ENCODE measurements around the gene TMEM163. TPM values are rescaled to one million over a fixed set of nuclear protein-coding genes. Genes with fewer than 3 reads are reported as not detected.

The TMEM163 gene
- total RNA-seq, 1 experiment from 2014 or later = 4.1 TPM

DNA sequence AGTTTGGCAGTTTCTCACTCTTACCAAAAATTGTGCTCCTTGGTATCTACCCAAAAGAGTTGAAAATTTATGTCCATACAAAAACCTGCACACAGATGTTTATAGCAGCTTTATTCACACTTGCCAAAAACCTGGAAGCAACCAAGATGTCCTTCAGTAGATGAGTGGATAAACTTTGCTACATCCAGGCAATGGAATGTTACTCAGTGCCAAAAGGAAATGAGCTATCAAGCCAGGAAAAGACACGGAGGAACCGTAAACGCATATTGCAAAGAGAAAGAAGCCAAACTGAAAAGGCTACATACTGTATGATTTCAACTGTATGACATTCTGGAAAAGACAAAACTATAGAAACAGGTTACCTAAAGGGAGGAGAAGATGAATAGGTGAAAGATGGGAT lies 36.1 kb downstream of the TMEM163 start:
- no peak overlapping the region for H3K27ac Mint-ChIP-seq (ENCODE audit: unreplicated experiment)
- no peaks in the 10 kb centered on the region for H3K36me3 Mint-ChIP-seq (ENCODE audit: insufficient read depth, unreplicated experiment)
- no peaks in the 10 kb centered on the region for H3K4me1 ChIP-seq
- ChIA-PET POLR2A (no interaction called here), CTCF (no interaction called here)
- BruUV-seq (replicated peaks) = no TSS peak
- no peak overlapping the region for H3K4me3 Mint-ChIP-seq (ENCODE audit: unreplicated experiment)
- H3K27me3 ChIP-seq (replicated peaks; ENCODE audit: control insufficient read depth, insufficient read depth, low read length) = no peaks in the 10 kb centered on the region
- no peaks in the 10 kb centered on the region for H3K36me3 ChIP-seq (ENCODE audit: control insufficient read depth, insufficient read depth, low read length)
- DNase-seq = no peak
- no peaks in the 10 kb centered on the region for H3K4me1 Mint-ChIP-seq (ENCODE audit: low read depth, unreplicated experiment)
- no peaks in the 10 kb centered on the region for H3K9me3 Mint-ChIP-seq (ENCODE audit: unreplicated experiment)
- intact Hi-C loops (cut with micrococcal nuclease; ENCODE audit: unreplicated experiment) = loop anchor here (1.0 kb wide), 1 partner anchor 16 kb away; no protein-coding TSS in a partner anchor
- TF ChIP-seq, protein P1, sequence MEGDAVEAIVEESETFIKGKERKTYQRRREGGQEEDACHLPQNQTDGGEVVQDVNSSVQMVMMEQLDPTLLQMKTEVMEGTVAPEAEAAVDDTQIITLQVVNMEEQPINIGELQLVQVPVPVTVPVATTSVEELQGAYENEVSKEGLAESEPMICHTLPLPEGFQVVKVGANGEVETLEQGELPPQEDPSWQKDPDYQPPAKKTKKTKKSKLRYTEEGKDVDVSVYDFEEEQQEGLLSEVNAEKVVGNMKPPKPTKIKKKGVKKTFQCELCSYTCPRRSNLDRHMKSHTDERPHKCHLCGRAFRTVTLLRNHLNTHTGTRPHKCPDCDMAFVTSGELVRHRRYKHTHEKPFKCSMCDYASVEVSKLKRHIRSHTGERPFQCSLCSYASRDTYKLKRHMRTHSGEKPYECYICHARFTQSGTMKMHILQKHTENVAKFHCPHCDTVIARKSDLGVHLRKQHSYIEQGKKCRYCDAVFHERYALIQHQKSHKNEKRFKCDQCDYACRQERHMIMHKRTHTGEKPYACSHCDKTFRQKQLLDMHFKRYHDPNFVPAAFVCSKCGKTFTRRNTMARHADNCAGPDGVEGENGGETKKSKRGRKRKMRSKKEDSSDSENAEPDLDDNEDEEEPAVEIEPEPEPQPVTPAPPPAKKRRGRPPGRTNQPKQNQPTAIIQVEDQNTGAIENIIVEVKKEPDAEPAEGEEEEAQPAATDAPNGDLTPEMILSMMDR (IDR thresholded peaks at IDR 0.05; ENCODE audit: insufficient read depth in 1 of 2, low read depth in 1 of 2, low read length in 1 of 2, severe bottlenecking in 1 of 2, unreplicated experiment in 1 of 2) = no peak
- no peak overlapping the region for H3K4me3 ChIP-seq (ENCODE audit: low read depth, low read length)
- H3K27me3 Mint-ChIP-seq (ENCODE audit: insufficient read depth, unreplicated experiment) = peaks cover 6% of the 10 kb centered on the region
- no peaks in the 10 kb centered on the region for H3K9me3 ChIP-seq

DNA sequence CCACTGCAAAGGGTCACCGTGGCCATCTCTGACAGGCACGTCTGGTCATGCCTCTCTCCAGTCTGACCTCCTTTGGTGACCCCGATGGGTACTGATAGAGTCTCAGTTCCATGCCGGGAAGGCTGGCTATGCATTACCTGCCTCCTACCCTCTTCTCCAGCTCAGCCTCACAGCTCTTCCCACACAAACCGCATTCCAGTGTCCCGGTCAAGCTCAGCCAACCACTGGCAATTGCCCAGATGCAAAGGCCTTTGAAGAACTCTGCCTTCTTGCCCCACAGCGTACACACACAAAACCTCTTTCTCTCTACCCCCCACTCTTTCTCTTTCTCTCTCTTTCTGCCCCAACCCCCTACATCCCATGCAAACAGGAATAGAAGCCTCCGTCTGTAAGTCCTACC lies 37.6 kb downstream of the TMEM163 start:
- Mint-ChIP-seq H3K9me3 (ENCODE audit: unreplicated experiment) (no peaks in the 10 kb centered on the region), H3K4me3 (ENCODE audit: unreplicated experiment) (no peak overlapping the region), H3K4me1 (ENCODE audit: low read depth, unreplicated experiment) (no peaks in the 10 kb centered on the region), H3K36me3 (ENCODE audit: insufficient read depth, unreplicated experiment) (no peaks in the 10 kb centered on the region), H3K27ac (ENCODE audit: unreplicated experiment) (no peak overlapping the region), H3K27me3 (ENCODE audit: insufficient read depth, unreplicated experiment) (peaks cover 8% of the 10 kb centered on the region)
- no peak for DNase-seq
- intact Hi-C loops (cut with micrococcal nuclease; ENCODE audit: unreplicated experiment) = no loop called here
- no peaks in the 10 kb centered on the region for H3K36me3 ChIP-seq (ENCODE audit: control insufficient read depth, insufficient read depth, low read length)
- ChIA-PET POLR2A (no interaction called here), CTCF (no interaction called here)
- TF ChIP-seq, protein P1 (IDR thresholded peaks at IDR 0.05; ENCODE audit: insufficient read depth in 1 of 2, low read depth in 1 of 2, low read length in 1 of 2, severe bottlenecking in 1 of 2, unreplicated experiment in 1 of 2) = no peak
- no peaks in the 10 kb centered on the region for H3K4me1 ChIP-seq
- no peak overlapping the region for H3K4me3 ChIP-seq (ENCODE audit: low read depth, low read length)
- H3K9me3 ChIP-seq = no peaks in the 10 kb centered on the region
- no TSS peak for BruUV-seq (replicated peaks)
- no peaks in the 10 kb centered on the region for H3K27me3 ChIP-seq (replicated peaks; ENCODE audit: control insufficient read depth, insufficient read depth, low read length)

DNA sequence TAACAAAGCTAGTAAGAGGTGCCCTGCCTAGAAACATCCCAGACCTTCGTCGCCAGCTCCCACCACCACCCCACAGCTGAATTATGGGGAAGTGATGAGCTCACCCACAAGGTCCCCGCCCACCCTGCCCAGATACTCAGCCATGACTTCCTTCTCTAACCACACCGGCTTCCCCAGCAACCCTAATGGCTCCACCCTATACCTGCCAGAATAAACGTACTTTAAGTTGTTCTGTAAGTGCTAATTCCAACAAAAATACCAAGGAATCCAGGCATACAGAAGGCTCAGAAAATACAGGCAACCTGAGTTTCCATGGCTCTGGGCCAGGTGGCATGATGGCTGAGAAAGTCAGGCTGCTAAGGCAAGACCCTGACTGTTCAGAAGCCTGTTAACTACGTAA lies 39.1 kb downstream of the TMEM163 start:
- Histone ChIP-seq H3K36me3 (ENCODE audit: control insufficient read depth, insufficient read depth, low read length) (no peaks in the 10 kb centered on the region), H3K9me3 (no peaks in the 10 kb centered on the region), H3K27me3 (replicated peaks; ENCODE audit: control insufficient read depth, insufficient read depth, low read length) (peaks cover 1% of the 10 kb centered on the region; the same call in 1 of the 2 replicates), H3K4me3 (ENCODE audit: low read depth, low read length) (no peak overlapping the region), H3K4me1 (no peaks in the 10 kb centered on the region)
- H3K27ac Mint-ChIP-seq (ENCODE audit: unreplicated experiment) = no peak overlapping the region
- H3K27me3 Mint-ChIP-seq (ENCODE audit: insufficient read depth, unreplicated experiment) = peaks cover 8% of the 10 kb centered on the region
- intact Hi-C loops (cut with micrococcal nuclease; ENCODE audit: unreplicated experiment) = no loop called here
- TF ChIP-seq, protein P1 (IDR thresholded peaks at IDR 0.05; ENCODE audit: insufficient read depth in 1 of 2, low read depth in 1 of 2, low read length in 1 of 2, severe bottlenecking in 1 of 2, unreplicated experiment in 1 of 2) = no peak
- DNase-seq = no peak
- CTCF ChIA-PET = no interaction called here
- no peak overlapping the region for H3K4me3 Mint-ChIP-seq (ENCODE audit: unreplicated experiment)
- POLR2A ChIA-PET = no interaction called here
- H3K36me3 Mint-ChIP-seq (ENCODE audit: insufficient read depth, unreplicated experiment) = no peaks in the 10 kb centered on the region
- H3K4me1 Mint-ChIP-seq (ENCODE audit: low read depth, unreplicated experiment) = no peaks in the 10 kb centered on the region
- no TSS peak for BruUV-seq (replicated peaks)
- no peaks in the 10 kb centered on the region for H3K9me3 Mint-ChIP-seq (ENCODE audit: unreplicated experiment)

Data from Caco-2 (cell line).